GM12878 (cell line): ENCODE measurements around the gene PCED1B. TPM values are rescaled to one million over a fixed set of nuclear protein-coding genes. Genes with fewer than 3 reads are reported as not detected.
A peak's percentile ranks its signal among the peaks of the same experiment; 100 is the strongest.

ENCODE experiments used
- ATAC-seq: fragments of 200-7000 bp; cut with Tn5 transposase; 3 replicates; pipeline ENCODE4 v1.9.1; 2020; ENCODE audit warnings: mild to moderate bottlenecking, moderate library complexity
- BruUV-seq: library from RNA; stranded (reverse); fragments of 400-500 nt; replicated peaks from 2 replicates; lab custom pipeline; 2021; lab: Mats Ljungman, UMichigan
- CTCF ChIA-PET: fragments of 300-600 bp; sonication (Branson Sonifier 250); formaldehyde crosslinking; extraction: SDS; loops from one replicate; lab custom pipeline; 2021; ENCODE audit warnings: inconsistent platforms; lab: Yijun Ruan, JAX
- POLR2A ChIA-PET: fragments of 350-600 bp; formaldehyde crosslinking; extraction: SDS; loops from one replicate; lab custom pipeline; 2021; ENCODE audit warnings: inconsistent platforms; lab: Charles Lee
- RAD21 ChIA-PET: fragments of 300-600 bp; sonication (Branson Sonifier 250); formaldehyde crosslinking; loops from one replicate; lab custom pipeline; 2023; ENCODE audit warnings: antibody characterized with exemption; ENCODE audit not compliant: unreplicated experiment; lab: Charles Lee
- SMC1A ChIA-PET: fragments of 300-600 bp; sonication (Branson Sonifier 250); formaldehyde crosslinking; loops from one replicate; lab custom pipeline; 2023; ENCODE audit not compliant: unreplicated experiment, uncharacterized antibody; lab: Charles Lee
- DNase-seq: peaks from one replicate; pipeline ENCODE4 v3.0.0-alpha.2; 2011; ENCODE audit warnings: low read depth, low spot score
- FAIRE-seq: peaks from 3 replicates; lab custom pipeline; 2011; peaks lifted over from hg19 to GRCh38; lab: Jason Lieb, UNC
- H2AFZ ChIP-seq: 2 replicates; pipeline ENCODE4 v1.6.0; 2011; ENCODE audit warnings: low read depth, low read length, control low read depth; ENCODE audit not compliant: control insufficient read depth
- H3K27ac ChIP-seq: 2 replicates; pipeline ENCODE4 v1.5.1; 2011; ENCODE audit warnings: control low read depth; ENCODE audit not compliant: control insufficient read depth, insufficient read depth
- H3K27me3 ChIP-seq, 2 experiments: replicated peaks in 1 of 2; 2 replicates each; pipeline versions ENCODE4 v1.6.0 to v1.6.1; 2011; ENCODE audit warnings: low read length in 1 of 2; ENCODE audit not compliant: control insufficient read depth in 2 of 2, insufficient read depth in 2 of 2
- H3K36me3 ChIP-seq, 2 experiments: 2 replicates each; pipeline ENCODE4 v1.5.1; 2011; ENCODE audit warnings: low read length in 1 of 2; ENCODE audit not compliant: control insufficient read depth in 2 of 2, insufficient read depth in 2 of 2
- H3K4me1 ChIP-seq: 2 replicates; pipeline ENCODE4 v1.6.1; 2011; ENCODE audit warnings: mild to moderate bottlenecking, low read length, moderate library complexity, mixed read lengths; ENCODE audit not compliant: control insufficient read depth, insufficient read depth
- H3K4me2 ChIP-seq: 2 replicates; pipeline ENCODE4 v1.6.0; 2011; ENCODE audit warnings: control low read depth; ENCODE audit not compliant: control insufficient read depth, insufficient read depth
- H3K4me3 ChIP-seq: fragments of 200-600 bp; sonication (generic); 2 replicates; pipeline ENCODE4 v1.5.1; 2016
- H3K79me2 ChIP-seq: 2 replicates; pipeline ENCODE4 v1.6.0; 2011; ENCODE audit warnings: low read length; ENCODE audit not compliant: control insufficient read depth, insufficient read depth
- H3K9ac ChIP-seq: 2 replicates; pipeline ENCODE4 v1.8.0; 2011; ENCODE audit warnings: low read length, control low read depth, mixed read lengths; ENCODE audit not compliant: control insufficient read depth, insufficient read depth
- H3K9me3 ChIP-seq: replicated peaks from 3 replicates; pipeline ENCODE4 v1.5.1; 2011; ENCODE audit warnings: mild to moderate bottlenecking, low read length; ENCODE audit not compliant: control insufficient read depth, insufficient read depth
- H4K20me1 ChIP-seq: 2 replicates; pipeline ENCODE4 v1.6.0; 2011; ENCODE audit not compliant: control insufficient read depth, insufficient read depth
- IKZF1 ChIP-seq: fragments of 450-650 bp; conservative IDR thresholded peaks from 2 replicates; pipeline ENCODE4 v1.6.1; 2017; ENCODE audit warnings: antibody characterized with exemption, mild to moderate bottlenecking
- IKZF2 ChIP-seq, 2 experiments: fragments of 450-650 bp; IDR thresholded peaks; 2 replicates each; pipeline ENCODE4 v1.6.1; 2017; ENCODE audit warnings: mild to moderate bottlenecking in 2 of 2, moderate library complexity in 2 of 2
- MLLT1 ChIP-seq: fragments of 450-650 bp; IDR thresholded peaks from 2 replicates; pipeline ENCODE4 v1.6.1; 2016; ENCODE audit warnings: mild to moderate bottlenecking
- RELB ChIP-seq: fragments of 450-650 bp; IDR thresholded peaks from 2 replicates; pipeline ENCODE4 v1.6.1; 2017; ENCODE audit warnings: low read depth, mild to moderate bottlenecking, moderate library complexity
- USF2 ChIP-seq: IDR thresholded peaks from 2 replicates; pipeline ENCODE4 v1.6.1; 2011; ENCODE audit warnings: low read depth, low read length, improper control_type of control experiment, borderline replicate concordance
- WGBS: methylation state at CpG from one replicate; pipeline ENCODE4 v1.1.6; 2016; ENCODE audit warnings: low lambda C conversion rate; ENCODE audit not compliant: insufficient replicate concordance, insufficient coverage; ENCODE audit errors: missing lambda C conversion rate; 5-methylcytosine and 5-hydroxymethylcytosine counted together
- in situ Hi-C: fragments of 300-500 bp; cut with MboI; formaldehyde crosslinking; loops from 9 replicates; pipeline ENCODE4 v1.14.3; 2018; ENCODE audit warnings: mixed read lengths
- intact Hi-C: fragments of 100-400 bp; cut with micrococcal nuclease; formaldehyde crosslinking; loops from one replicate; pipeline ENCODE4 v1.14.2; 2022; ENCODE audit not compliant: unreplicated experiment
- polyA plus RNA-seq, 11 experiments: library from polyadenylated mRNA; depleted of rRNA in 4 of 11; unstranded in 6 of 11; stranded (reverse) in 5 of 11; fragments of >200 nt; fragmentation: Nextera tagmentation in 4 of 11; fragmentation: Illumina TruSeq in 1 of 11; extraction: Ambion mirVana in 4 of 11; extraction: Trizol in 1 of 11; gene quantifications; 1 replicate in 1 of 11; 2 replicates in 10 of 11; pipeline versions ENCODE4 v1.2.1 to v1.2.3, GENCODE V29; 2011 to 2016; ENCODE audit warnings: inconsistent platforms in 2 of 11, missing spikeins in 2 of 11, low read depth in 1 of 11
- total RNA-seq, 4 experiments: library from RNA; depleted of rRNA in 3 of 4; stranded (reverse); fragments of >200 nt in 3 of 4; fragmentation: Illumina TruSeq in 1 of 4; extraction: Trizol in 1 of 4; gene quantifications; 2 replicates each; pipeline versions ENCODE4 v1.2.1 to v1.2.3, GENCODE V29; 2013 to 2021

Gene PCED1B
- total and polyA plus RNA-seq, 10 of the 15 experiments (the other 5 are each of a cell fraction or from before 2014, with no cell fraction given) = 0.80 to 8.8 (median 3.0) TPM

- Histone ChIP-seq H3K27ac (no peak overlapping the region), H3K4me2 (peak overlapping the region; percentile 44; the same call in 1 of the 2 replicates)
- 6% methylated on average over 7 of the region's 7 CpGs for WGBS
- ChIA-PET RAD21 (interaction anchor here (1.3 to 1.5 kb wide), 2 partner anchors 15 to 16 kb away, joined by 5 to 6 read pairs; no protein-coding TSS in a partner anchor), SMC1A (no interaction called here)
- intact Hi-C loops = no loop called here
- 0 out of 2 replicates have a peak, but pooled peaks have one; percentile 29 for TF ChIP-seq IKZF1
- TF ChIP-seq USF2 = no peak
- TF ChIP-seq MLLT1 = peak; percentile 32; the same call in 1 of the 2 replicates
- TF ChIP-seq RELB = no peak
- peak in 1 of 2 experiments; percentile 9; a peak in 1 of 4 replicates for TF ChIP-seq IKZF2 (IDR thresholded peaks at IDR 0.05)
- TF ChIP-seq, all 136 proteins: peak for 3
- in situ Hi-C loops = no loop called here
- peak; percentile 17 for ATAC-seq
- H2AFZ ChIP-seq = peak overlapping the region; percentile 45
- no peaks in the 10 kb centered on the region for H3K27me3 ChIP-seq
- no peaks in the 10 kb centered on the region for H3K79me2 ChIP-seq
- H3K9me3 ChIP-seq = no peaks in the 10 kb centered on the region
- CTCF ChIA-PET = interaction anchor here (2.3 kb wide), 1 partner anchor 16 kb away, joined by 11 read pairs; no protein-coding TSS in a partner anchor
- H3K4me1 ChIP-seq = peaks cover under 1% of the 10 kb centered on the region; the same call in 1 of the 2 replicates
- no TSS peak for BruUV-seq
- no peak for FAIRE-seq
- no peak overlapping the region for H3K9ac ChIP-seq
- H4K20me1 ChIP-seq = no peaks in the 10 kb centered on the region
- POLR2A ChIA-PET = no interaction called here
- no peak overlapping the region for H3K4me3 ChIP-seq
- no peak for DNase-seq
- no peaks in the 10 kb centered on the region for H3K36me3 ChIP-seq
Observed at GRCh38 chr12:47223031-47223847, 143.8 kb downstream of the PCED1B start.
